GM12878 (cell line): ENCODE results near the gene MRPS23. TPM values are rescaled to one million over a fixed set of nuclear protein-coding genes. Genes with fewer than 3 reads are reported as not detected.
A peak's percentile ranks its signal among the peaks of the same experiment; 100 is the strongest.

Experiments
- ATAC-seq: fragments of 200-7000 bp; cut with Tn5 transposase; 3 replicates; pipeline ENCODE4 v1.9.1; 2020; ENCODE audit warnings: mild to moderate bottlenecking, moderate library complexity
- BruUV-seq: library from RNA; stranded (reverse); fragments of 400-500 nt; replicated peaks from 2 replicates; lab custom pipeline; 2021; lab: Mats Ljungman, UMichigan
- CTCF ChIA-PET: fragments of 300-600 bp; sonication (Branson Sonifier 250); formaldehyde crosslinking; extraction: SDS; loops from one replicate; lab custom pipeline; 2021; ENCODE audit warnings: inconsistent platforms; lab: Yijun Ruan, JAX
- POLR2A ChIA-PET: fragments of 350-600 bp; formaldehyde crosslinking; extraction: SDS; loops from one replicate; lab custom pipeline; 2021; ENCODE audit warnings: inconsistent platforms; lab: Charles Lee
- RAD21 ChIA-PET: fragments of 300-600 bp; sonication (Branson Sonifier 250); formaldehyde crosslinking; loops from one replicate; lab custom pipeline; 2023; ENCODE audit warnings: antibody characterized with exemption; ENCODE audit not compliant: unreplicated experiment; lab: Charles Lee
- SMC1A ChIA-PET: fragments of 300-600 bp; sonication (Branson Sonifier 250); formaldehyde crosslinking; loops from one replicate; lab custom pipeline; 2023; ENCODE audit not compliant: unreplicated experiment, uncharacterized antibody; lab: Charles Lee
- DNase-seq: peaks from one replicate; pipeline ENCODE4 v3.0.0-alpha.2; 2011; ENCODE audit warnings: low read depth, low spot score
- FAIRE-seq: peaks from 3 replicates; lab custom pipeline; 2011; peaks lifted over from hg19 to GRCh38; lab: Jason Lieb, UNC
- H2AFZ ChIP-seq: 2 replicates; pipeline ENCODE4 v1.6.0; 2011; ENCODE audit warnings: low read depth, low read length, control low read depth; ENCODE audit not compliant: control insufficient read depth
- H3K27ac ChIP-seq: 2 replicates; pipeline ENCODE4 v1.5.1; 2011; ENCODE audit warnings: control low read depth; ENCODE audit not compliant: control insufficient read depth, insufficient read depth
- H3K27me3 ChIP-seq, 2 experiments: replicated peaks in 1 of 2; 2 replicates each; pipeline versions ENCODE4 v1.6.0 to v1.6.1; 2011; ENCODE audit warnings: low read length in 1 of 2; ENCODE audit not compliant: control insufficient read depth in 2 of 2, insufficient read depth in 2 of 2
- H3K36me3 ChIP-seq, 2 experiments: 2 replicates each; pipeline ENCODE4 v1.5.1; 2011; ENCODE audit warnings: low read length in 1 of 2; ENCODE audit not compliant: control insufficient read depth in 2 of 2, insufficient read depth in 2 of 2
- H3K4me1 ChIP-seq: 2 replicates; pipeline ENCODE4 v1.6.1; 2011; ENCODE audit warnings: mild to moderate bottlenecking, low read length, moderate library complexity, mixed read lengths; ENCODE audit not compliant: control insufficient read depth, insufficient read depth
- H3K4me2 ChIP-seq: 2 replicates; pipeline ENCODE4 v1.6.0; 2011; ENCODE audit warnings: control low read depth; ENCODE audit not compliant: control insufficient read depth, insufficient read depth
- H3K4me3 ChIP-seq: fragments of 200-600 bp; sonication (generic); 2 replicates; pipeline ENCODE4 v1.5.1; 2016
- H3K79me2 ChIP-seq: 2 replicates; pipeline ENCODE4 v1.6.0; 2011; ENCODE audit warnings: low read length; ENCODE audit not compliant: control insufficient read depth, insufficient read depth
- H3K9ac ChIP-seq: 2 replicates; pipeline ENCODE4 v1.8.0; 2011; ENCODE audit warnings: low read length, control low read depth, mixed read lengths; ENCODE audit not compliant: control insufficient read depth, insufficient read depth
- H3K9me3 ChIP-seq: replicated peaks from 3 replicates; pipeline ENCODE4 v1.5.1; 2011; ENCODE audit warnings: mild to moderate bottlenecking, low read length; ENCODE audit not compliant: control insufficient read depth, insufficient read depth
- H4K20me1 ChIP-seq: 2 replicates; pipeline ENCODE4 v1.6.0; 2011; ENCODE audit not compliant: control insufficient read depth, insufficient read depth
- ASH2L ChIP-seq: fragments of 300-600, 200-600 bp; sonication (generic); IDR thresholded peaks from 2 replicates; pipeline ENCODE4 v1.6.1; 2017; ENCODE audit warnings: low read depth, mild to moderate bottlenecking, borderline replicate concordance
- ATF7 ChIP-seq: fragments of 450-650 bp; IDR thresholded peaks from 2 replicates; pipeline ENCODE4 v1.6.1; 2016; ENCODE audit warnings: low read depth, mild to moderate bottlenecking
- BCL11A ChIP-seq: IDR thresholded peaks from 2 replicates; pipeline ENCODE4 v1.6.1; 2011; ENCODE audit warnings: low read depth, low read length
- CHD4 ChIP-seq: fragments of 200-600 bp; sonication (generic); IDR thresholded peaks from 2 replicates; pipeline ENCODE4 v1.6.1; 2016; ENCODE audit warnings: mild to moderate bottlenecking
- FOXK2 ChIP-seq: fragments of 450-650 bp; IDR thresholded peaks from 2 replicates; pipeline ENCODE4 v1.6.1; 2017; ENCODE audit warnings: mild to moderate bottlenecking, moderate library complexity
- FOXM1 ChIP-seq: IDR thresholded peaks from 2 replicates; pipeline ENCODE4 v1.6.1; 2012; ENCODE audit warnings: low read depth, mild to moderate bottlenecking, inconsistent platforms, low read length, moderate library complexity
- GATAD2B ChIP-seq: fragments of 450-650 bp; conservative IDR thresholded peaks from 2 replicates; pipeline ENCODE4 v1.6.1; 2017; ENCODE audit warnings: low read depth, mild to moderate bottlenecking, moderate library complexity
- HCFC1 ChIP-seq: fragments of 150-350 bp; IDR thresholded peaks from 2 replicates; pipeline ENCODE4 v1.6.1; 2014; ENCODE audit warnings: low read length
- IKZF1 ChIP-seq: fragments of 450-650 bp; conservative IDR thresholded peaks from 2 replicates; pipeline ENCODE4 v1.6.1; 2017; ENCODE audit warnings: antibody characterized with exemption, mild to moderate bottlenecking
- IKZF2 ChIP-seq, 2 experiments: fragments of 450-650 bp; IDR thresholded peaks; 2 replicates each; pipeline ENCODE4 v1.6.1; 2017; ENCODE audit warnings: mild to moderate bottlenecking in 2 of 2, moderate library complexity in 2 of 2
- MAX ChIP-seq: IDR thresholded peaks from 2 replicates; pipeline ENCODE4 v1.6.1; 2012; ENCODE audit warnings: low read depth, low read length, improper control_type of control experiment
- MLLT1 ChIP-seq: fragments of 450-650 bp; IDR thresholded peaks from 2 replicates; pipeline ENCODE4 v1.6.1; 2016; ENCODE audit warnings: mild to moderate bottlenecking
- NFXL1 ChIP-seq: fragments of 450-650 bp; IDR thresholded peaks from 2 replicates; pipeline ENCODE4 v1.6.1; 2017; ENCODE audit warnings: antibody characterized with exemption, mild to moderate bottlenecking, borderline replicate concordance
- RUNX3 ChIP-seq: IDR thresholded peaks from 2 replicates; pipeline ENCODE4 v1.6.1; 2012; ENCODE audit warnings: low read length, inconsistent platforms
- SKIL ChIP-seq: fragments of 450-650 bp; IDR thresholded peaks from 2 replicates; pipeline ENCODE4 v1.6.1; 2017; ENCODE audit warnings: mild to moderate bottlenecking, low read depth, inconsistent platforms; ENCODE audit not compliant: poor library complexity, severe bottlenecking
- SPI1 ChIP-seq: IDR thresholded peaks from 2 replicates; pipeline ENCODE4 v1.6.1; 2011; ENCODE audit warnings: low read depth, mild to moderate bottlenecking, low read length, moderate library complexity, borderline replicate concordance; ENCODE audit not compliant: insufficient read depth
- TARDBP ChIP-seq: IDR thresholded peaks from 2 replicates; pipeline ENCODE4 v1.6.1; 2016; ENCODE audit warnings: borderline replicate concordance
- USF2 ChIP-seq: IDR thresholded peaks from 2 replicates; pipeline ENCODE4 v1.6.1; 2011; ENCODE audit warnings: low read depth, low read length, improper control_type of control experiment, borderline replicate concordance
- ZNF207 ChIP-seq: fragments of 450-650 bp; IDR thresholded peaks from 2 replicates; pipeline ENCODE4 v1.6.1; 2014; ENCODE audit warnings: antibody characterized with exemption, mild to moderate bottlenecking, borderline replicate concordance
- WGBS: methylation state at CpG from one replicate; pipeline ENCODE4 v1.1.6; 2016; ENCODE audit warnings: low lambda C conversion rate; ENCODE audit not compliant: insufficient replicate concordance, insufficient coverage; ENCODE audit errors: missing lambda C conversion rate; 5-methylcytosine and 5-hydroxymethylcytosine counted together
- in situ Hi-C: fragments of 300-500 bp; cut with MboI; formaldehyde crosslinking; loops from 9 replicates; pipeline ENCODE4 v1.14.3; 2018; ENCODE audit warnings: mixed read lengths
- intact Hi-C: fragments of 100-400 bp; cut with micrococcal nuclease; formaldehyde crosslinking; loops from one replicate; pipeline ENCODE4 v1.14.2; 2022; ENCODE audit not compliant: unreplicated experiment
- polyA plus RNA-seq, 11 experiments: library from polyadenylated mRNA; depleted of rRNA in 4 of 11; unstranded in 6 of 11; stranded (reverse) in 5 of 11; fragments of >200 nt; fragmentation: Nextera tagmentation in 4 of 11; fragmentation: Illumina TruSeq in 1 of 11; extraction: Ambion mirVana in 4 of 11; extraction: Trizol in 1 of 11; gene quantifications; 1 replicate in 1 of 11; 2 replicates in 10 of 11; pipeline versions ENCODE4 v1.2.1 to v1.2.3, GENCODE V29; 2011 to 2016; ENCODE audit warnings: inconsistent platforms in 2 of 11, missing spikeins in 2 of 11, low read depth in 1 of 11
- total RNA-seq, 4 experiments: library from RNA; depleted of rRNA in 3 of 4; stranded (reverse); fragments of >200 nt in 3 of 4; fragmentation: Illumina TruSeq in 1 of 4; extraction: Trizol in 1 of 4; gene quantifications; 2 replicates each; pipeline versions ENCODE4 v1.2.1 to v1.2.3, GENCODE V29; 2013 to 2021

The MRPS23 gene
- total and polyA plus RNA-seq, 10 of the 15 experiments (the other 5 are each of a cell fraction or from before 2014, with no cell fraction given), result 65.3 to 237 (median 87.9) TPM

GRCh38 chr17:57868007-57868909 is 18.4 kb upstream of the MRPS23 start:
- FAIRE-seq (peak; percentile 27), ATAC-seq (peak; percentile 93), DNase-seq (peak; percentile 47)
- H3K4me1 ChIP-seq, result peaks cover 20% of the 10 kb centered on the region
- no peaks in the 10 kb centered on the region for H4K20me1 ChIP-seq
- no peaks in the 10 kb centered on the region for H3K79me2 ChIP-seq
- H3K36me3 ChIP-seq, result no peaks in the 10 kb centered on the region
- no peak overlapping the region for H3K4me3 ChIP-seq
- H3K27ac ChIP-seq, result no peak overlapping the region; the same call in 1 of the 2 replicates
- 40% methylated on average over 20 of the region's 23 CpGs for WGBS
- no peaks in the 10 kb centered on the region; the same call in 2 of the 3 replicates for H3K9me3 ChIP-seq
- ChIA-PET CTCF (interaction anchor here (0.6 to 5.9 kb wide), 9 partner anchors 10 to 132 kb away, joined by 3 to 50 read pairs (median 4); no protein-coding TSS in a partner anchor), POLR2A (interaction anchor here (1.4 kb wide), 1 partner anchor 128 kb away, joined by 5 read pairs; no protein-coding TSS in a partner anchor), RAD21 (interaction anchor here (0.6 to 4.2 kb wide), 8 partner anchors 9 to 1959 kb away, joined by 3 to 20 read pairs (median 4); partner anchors contain the start of gene CUEDC1), SMC1A (interaction anchor here (0.7 to 2.5 kb wide), 5 partner anchors 10 to 117 kb away, joined by 3 to 12 read pairs (median 5); no protein-coding TSS in a partner anchor)
- intact Hi-C loops (no loop called here), in situ Hi-C loops (no loop called here)
- peak overlapping the region; percentile 61 for H2AFZ ChIP-seq
- no TSS peak for BruUV-seq
- peak overlapping the region; percentile 75 for H3K4me2 ChIP-seq
- H3K9ac ChIP-seq, result no peak overlapping the region
- no peaks in the 10 kb centered on the region; a peak in 1 of 4 replicates for H3K27me3 ChIP-seq
- TF ChIP-seq SPI1, result peak; percentile 98
- peak; percentile 59 to 75; a peak in 3 of 4 replicates for TF ChIP-seq IKZF2 (IDR thresholded peaks at IDR 0.05)
- no peak for TF ChIP-seq USF2
- no peak for TF ChIP-seq ASH2L
- TF ChIP-seq MLLT1, result no peak
- no peak for TF ChIP-seq FOXK2
- TF ChIP-seq ZNF207, result no peak
- 0 out of 2 replicates have a peak, but pooled peaks have one; percentile 29 for TF ChIP-seq ATF7
- TF ChIP-seq BCL11A, result 0 out of 2 replicates have a peak, but pooled peaks have one; percentile 22
- no peak for TF ChIP-seq SKIL
- TF ChIP-seq NFXL1, result no peak
- peak; percentile 54; the same call in 1 of the 2 replicates for TF ChIP-seq RUNX3
- 0 out of 2 replicates have a peak, but pooled peaks have one; percentile 71 for TF ChIP-seq GATAD2B
- peak; percentile 76 for TF ChIP-seq IKZF1
- no peak for TF ChIP-seq CHD4
- peak; percentile 72 for TF ChIP-seq FOXM1
- TF ChIP-seq TARDBP, result 0 out of 2 replicates have a peak, but pooled peaks have one; percentile 42
- no peak; the same call in 1 of the 2 replicates for TF ChIP-seq MAX
- no peak for TF ChIP-seq HCFC1
